GM19240 (cell line): ENCODE results near the gene EPG5.

Experiments
- DNase-seq: peaks from one replicate; pipeline ENCODE4 v3.0.0; 2011; ENCODE audit warnings: low spot score; ENCODE audit not compliant: insufficient read length

The EPG5 gene

GRCh38 chr18:45926085-45926484, 41.0 kb downstream of the EPG5 start:
- no peak for DNase-seq

GRCh38 chr18:45923138-45923537, 44.0 kb downstream of the EPG5 start:
- no peak for DNase-seq

- no peak for DNase-seq
Measured at GRCh38 chr18:45920367-45920766, 46.8 kb downstream of the EPG5 start.

GRCh38 chr18:45916302-45916701, 50.8 kb downstream of the EPG5 start:
- no peak for DNase-seq

GRCh38 chr18:45913276-45913675, 53.9 kb downstream of the EPG5 start:
- DNase-seq = no peak

- peak; percentile 25 for DNase-seq
Measured at GRCh38 chr18:45910405-45911023, 56.6 kb downstream of the EPG5 start.

GRCh38 chr18:45901654-45902210, 65.4 kb downstream of the EPG5 start:
- DNase-seq = no peak

- no peak for DNase-seq
Measured at GRCh38 chr18:45900623-45901022, 66.5 kb downstream of the EPG5 start.

- DNase-seq = no peak
Measured at GRCh38 chr18:45896991-45897390, 70.1 kb downstream of the EPG5 start.

- DNase-seq = no peak
Measured at GRCh38 chr18:45896452-45896851, 70.7 kb downstream of the EPG5 start.

- DNase-seq = no peak
Measured at GRCh38 chr18:45895339-45895738, 71.8 kb downstream of the EPG5 start.

GRCh38 chr18:45894818-45895217, 72.3 kb downstream of the EPG5 start:
- DNase-seq = no peak

GRCh38 chr18:45891806-45892205, 75.3 kb downstream of the EPG5 start:
- no peak for DNase-seq

- DNase-seq = no peak
Measured at GRCh38 chr18:45890606-45891005, 76.5 kb downstream of the EPG5 start.

- no peak for DNase-seq
Measured at GRCh38 chr18:45889419-45890064, 77.6 kb downstream of the EPG5 start.

- DNase-seq = no peak
Measured at GRCh38 chr18:45887585-45887984, 79.5 kb downstream of the EPG5 start.

GRCh38 chr18:45880876-45881558, 86.1 kb downstream of the EPG5 start:
- DNase-seq = no peak

GRCh38 chr18:45879681-45880655, 87.2 kb downstream of the EPG5 start:
- peak; percentile 47 for DNase-seq

GRCh38 chr18:45877403-45877802, 89.7 kb downstream of the EPG5 start:
- no peak for DNase-seq

- no peak for DNase-seq
Measured at GRCh38 chr18:45876161-45876560, 91.0 kb downstream of the EPG5 start.

GRCh38 chr18:45874491-45875184, 92.5 kb downstream of the EPG5 start:
- peak; percentile 42 for DNase-seq
